ENCODE results near the gene RDH12.
"Not testable (repeated sequence)": the region's sequence is repeated elsewhere in the genome, so short reads cannot be mapped to it uniquely, and the experiment has no call there.

The RDH12 gene

GRCh38 chr14:67701492-67701891, at the start of gene RDH12:
RDH12 (plus strand) TSS chr14:67701886; CDS start chr14:67722643, 20,757 bp downstream.
- ATAC-seq, result not testable (repeated sequence)

GRCh38 chr14:67652189-67652588, 49.5 kb upstream of the RDH12 start:
- ATAC-seq, result no peak
- TF ChIP-seq ZC3H10 (CRISPR knock-in tag; IDR thresholded peaks at IDR 0.05) (no peak), ZNF70 (CRISPR knock-in tag; IDR thresholded peaks at IDR 0.05) (no peak), CREB5 (CRISPR knock-in tag; IDR thresholded peaks at IDR 0.05; ENCODE audit: low read depth) (no peak), PATZ1 (CRISPR knock-in tag; IDR thresholded peaks at IDR 0.05; ENCODE audit: borderline replicate concordance) (no peak), ISL1 (CRISPR knock-in tag; IDR thresholded peaks at IDR 0.05) (no peak), GLIS3 (CRISPR knock-in tag; IDR thresholded peaks at IDR 0.05) (no peak), CSRNP3 (CRISPR knock-in tag; IDR thresholded peaks at IDR 0.05) (no peak), POU6F1 (CRISPR knock-in tag; IDR thresholded peaks at IDR 0.05; ENCODE audit: borderline replicate concordance, low read depth) (no peak)

- no peak for TF ChIP-seq ZFP30 (CRISPR knock-in tag; IDR thresholded peaks at IDR 0.05)
- no peak for TF ChIP-seq CREB5 (CRISPR knock-in tag; IDR thresholded peaks at IDR 0.05; ENCODE audit: low read depth)
- no peak for TF ChIP-seq GLIS3 (CRISPR knock-in tag; IDR thresholded peaks at IDR 0.05)
- TF ChIP-seq ARNTL (CRISPR knock-in tag; IDR thresholded peaks at IDR 0.05; ENCODE audit: borderline replicate concordance, low read depth), result no peak
- no peak for TF ChIP-seq TOX (CRISPR knock-in tag; IDR thresholded peaks at IDR 0.05; ENCODE audit: borderline replicate concordance)
- no peak for TF ChIP-seq ZNF70 (CRISPR knock-in tag; IDR thresholded peaks at IDR 0.05)
- no peak for TF ChIP-seq SNAI2 (CRISPR knock-in tag; IDR thresholded peaks at IDR 0.05)
- no peak for TF ChIP-seq TSHZ2 (CRISPR knock-in tag; IDR thresholded peaks at IDR 0.05)
- no peak for TF ChIP-seq ISL1 (CRISPR knock-in tag; IDR thresholded peaks at IDR 0.05)
- no peak for TF ChIP-seq PATZ1 (CRISPR knock-in tag; IDR thresholded peaks at IDR 0.05; ENCODE audit: borderline replicate concordance)
- TF ChIP-seq ZNF565 (CRISPR knock-in tag; conservative IDR thresholded peaks at IDR 0.05; ENCODE audit: low read depth), result no peak
- no peak for TF ChIP-seq TCF4 (CRISPR knock-in tag; IDR thresholded peaks at IDR 0.05; ENCODE audit: borderline replicate concordance)
- TF ChIP-seq ZC3H10 (CRISPR knock-in tag; IDR thresholded peaks at IDR 0.05), result no peak
- no peak for TF ChIP-seq CSDC2 (CRISPR knock-in tag; IDR thresholded peaks at IDR 0.05)
- TF ChIP-seq ESRRG (CRISPR knock-in tag; IDR thresholded peaks at IDR 0.05), result no peak
- no peak for TF ChIP-seq PPARA (CRISPR knock-in tag; IDR thresholded peaks at IDR 0.05; ENCODE audit: borderline replicate concordance)
- no peak for TF ChIP-seq POU6F1 (CRISPR knock-in tag; IDR thresholded peaks at IDR 0.05; ENCODE audit: borderline replicate concordance, low read depth)
- TF ChIP-seq OSR1 (CRISPR knock-in tag; IDR thresholded peaks at IDR 0.05), result no peak
- no peak for ATAC-seq
These were observed 47.9 kb upstream of the RDH12 start for GRCh38 chr14:67653651-67654280.
